Inferior parietal cortex (tissue), 1 donor: ENCODE data around the gene RPS10.
"Not testable (repeated sequence)": the region's sequence is repeated elsewhere in the genome, so short reads cannot be mapped to it uniquely, and the experiment has no call there.

Experiments
- DNase-seq: peaks from one replicate; pipeline ENCODE4 v3.0.0-alpha.2; 2016; ENCODE audit errors: extremely low spot score

RPS10 gene

DNA sequence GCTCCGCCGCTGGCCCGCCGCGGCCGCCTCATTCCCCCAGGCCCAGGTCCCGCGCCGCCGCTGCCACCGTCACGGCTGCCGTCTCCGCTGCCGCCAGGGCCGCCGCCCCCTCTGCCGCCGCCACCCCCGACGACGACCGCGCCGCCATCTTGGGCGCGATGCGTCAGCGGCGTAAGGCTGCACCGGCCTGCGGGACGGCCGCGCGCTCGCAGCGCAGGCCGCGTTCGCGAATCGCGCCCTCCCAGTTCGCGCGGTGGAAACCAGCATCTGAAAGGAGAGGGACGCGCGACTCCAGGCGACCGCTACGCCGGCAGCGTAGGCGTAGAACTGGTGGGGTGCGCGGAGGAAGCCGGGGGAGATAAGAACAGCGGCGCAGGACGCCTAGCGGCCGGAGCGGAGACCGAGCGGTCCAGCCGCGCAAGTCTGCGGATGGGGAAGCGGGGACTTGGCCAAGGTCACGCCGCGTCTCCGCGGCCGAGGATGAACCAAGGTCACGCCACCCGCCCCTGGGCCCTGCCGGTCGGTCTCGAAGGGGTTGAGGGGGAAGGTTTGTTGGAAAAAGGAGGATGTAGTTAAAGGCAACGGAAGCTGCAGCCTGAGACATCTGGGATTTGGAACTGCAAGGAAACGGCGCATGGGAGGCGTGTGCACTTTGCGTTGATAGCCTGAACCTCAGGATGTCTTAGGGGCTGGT lies 33.2 kb downstream of the RPS10 start, which contains the start of gene NUDT3:
TSS of gene NUDT3 (minus strand) at position 173 of the 694 bp plus-strand sequence. CDS start 307 bp downstream, outside the sequence.
- peak; percentile 96 for DNase-seq

DNA sequence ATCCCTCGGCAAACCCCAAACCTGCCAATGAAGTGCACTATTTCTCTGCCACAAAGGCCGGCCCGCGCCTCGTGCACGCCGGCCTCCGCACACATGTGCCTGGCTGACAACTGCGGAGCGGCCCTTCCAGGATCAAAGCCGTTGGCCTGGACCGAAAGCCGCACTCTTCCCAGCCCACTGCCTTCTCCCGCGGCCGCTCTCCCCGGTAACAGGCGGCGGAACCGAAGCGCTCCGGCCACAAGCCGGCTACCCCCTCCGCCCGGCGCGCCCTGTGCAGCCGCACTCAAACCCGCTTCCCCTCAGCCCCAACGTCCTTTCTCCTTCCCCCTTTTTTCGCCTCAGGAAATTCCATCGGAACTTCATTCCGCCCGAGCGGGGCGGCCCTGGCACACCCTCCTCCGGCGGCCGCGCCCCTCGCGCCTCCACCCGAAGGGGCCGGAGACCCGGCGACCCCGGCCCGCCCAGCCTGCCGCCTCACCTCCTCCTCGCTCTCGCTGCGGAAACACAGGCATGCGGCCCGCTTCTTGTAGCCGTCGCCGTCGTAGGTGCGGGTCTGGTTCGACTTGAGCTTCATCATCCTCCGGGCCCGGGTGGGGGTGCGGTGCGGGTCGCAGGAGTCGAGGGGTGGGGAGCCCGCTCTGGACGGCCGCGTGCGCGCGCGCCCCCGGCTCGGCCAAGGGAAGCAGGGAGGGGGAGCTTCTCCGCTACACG lies 33.9 kb downstream of the RPS10 start:
- DNase-seq: peak; percentile 48

DNA sequence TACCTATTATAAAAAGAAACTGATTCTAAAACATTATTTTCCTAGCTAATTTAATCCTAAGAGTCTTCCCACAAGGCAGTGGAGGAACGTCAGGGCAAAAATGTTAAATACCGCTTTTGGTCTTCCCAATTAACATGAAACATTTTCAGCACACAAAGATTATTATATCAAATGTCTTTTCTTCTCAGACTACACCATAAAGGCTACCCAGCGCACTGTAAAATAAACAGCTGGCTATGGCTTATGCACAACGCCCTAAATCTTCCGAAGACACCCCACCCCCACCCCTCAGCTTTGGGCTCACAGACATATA lies 34.4 kb downstream of the RPS10 start:
- peak; percentile 38 for DNase-seq

DNA sequence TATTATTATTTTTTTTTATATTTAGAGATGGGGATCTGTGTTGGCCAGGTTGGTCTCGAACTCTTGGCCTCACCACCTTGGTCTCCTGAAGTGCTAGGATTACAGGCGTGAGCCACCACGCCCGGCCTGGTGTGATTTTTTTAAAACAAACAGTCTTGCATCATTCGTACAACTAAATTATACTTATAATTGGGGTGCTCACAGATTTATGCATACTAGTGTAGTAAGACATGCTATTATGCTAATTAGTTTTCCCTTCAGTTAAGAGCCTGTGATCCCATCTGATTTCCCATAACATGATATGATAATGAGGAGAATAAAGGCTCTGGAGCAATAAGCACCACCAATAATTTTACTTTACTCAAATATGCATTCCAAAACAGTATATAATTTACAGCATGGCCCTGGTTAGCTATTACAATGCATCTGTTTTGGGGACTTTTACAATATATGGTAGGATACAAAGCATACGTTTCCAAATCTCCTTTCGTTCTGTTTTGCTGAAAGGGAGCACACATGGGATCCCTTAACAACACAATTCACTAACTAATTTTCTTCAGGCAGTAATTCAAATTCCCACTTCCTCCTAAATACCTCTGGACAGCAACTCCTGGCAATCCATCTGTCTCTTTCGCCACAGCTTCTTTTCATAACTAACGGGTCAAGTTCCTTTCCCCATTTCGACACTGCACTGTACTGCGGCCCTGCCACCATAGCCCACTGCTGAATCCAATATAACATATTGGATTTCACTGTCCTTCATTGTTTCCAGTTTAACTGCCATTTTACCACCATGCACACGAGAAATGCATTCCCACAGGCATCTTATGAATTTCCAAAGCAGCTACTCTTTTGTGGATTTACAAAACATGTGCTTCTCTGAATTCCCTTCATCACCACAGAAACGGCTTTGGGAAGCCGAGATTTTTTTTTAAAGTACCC lies 35.1 kb downstream of the RPS10 start:
- DNase-seq: peak; percentile 51

DNA sequence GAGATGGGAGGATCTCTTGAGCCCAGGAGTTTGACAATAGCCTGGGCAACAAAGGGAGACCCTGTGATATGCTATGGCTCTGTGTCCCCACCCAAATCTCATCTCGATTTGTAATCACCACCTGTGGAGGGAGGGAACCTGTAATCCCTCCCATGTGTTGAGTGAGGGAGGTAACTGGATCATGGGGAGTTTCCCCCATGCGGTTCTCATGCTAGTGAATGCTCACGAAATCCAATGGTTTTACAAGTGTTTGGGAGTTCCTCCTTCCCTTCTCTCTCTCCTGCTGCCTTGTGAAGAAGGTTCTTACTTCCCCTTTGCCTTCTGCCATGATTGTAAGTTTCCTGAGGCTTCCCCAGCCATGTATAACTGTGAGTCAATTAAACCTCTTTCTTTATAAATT lies 36.8 kb downstream of the RPS10 start:
- DNase-seq: no peak

DNA sequence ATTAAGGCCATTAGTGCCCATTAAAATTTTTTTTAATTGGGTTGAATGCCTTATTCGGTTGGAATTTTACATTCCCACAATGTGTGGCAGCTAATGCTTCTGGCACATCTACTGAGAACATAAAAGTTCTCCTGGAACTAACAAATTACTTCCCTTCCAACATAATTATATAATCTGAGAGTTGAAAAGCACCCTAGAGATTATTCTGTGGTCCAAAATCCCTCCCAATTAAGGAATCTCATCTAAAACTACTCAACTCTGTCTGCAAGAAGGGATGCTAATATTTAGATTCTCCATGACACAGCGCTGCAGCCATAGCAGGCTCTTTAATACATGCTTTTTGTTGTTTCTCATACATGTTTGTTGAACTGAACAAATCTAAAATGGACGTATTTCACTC lies 37.4 kb downstream of the RPS10 start:
- DNase-seq: no peak

DNA sequence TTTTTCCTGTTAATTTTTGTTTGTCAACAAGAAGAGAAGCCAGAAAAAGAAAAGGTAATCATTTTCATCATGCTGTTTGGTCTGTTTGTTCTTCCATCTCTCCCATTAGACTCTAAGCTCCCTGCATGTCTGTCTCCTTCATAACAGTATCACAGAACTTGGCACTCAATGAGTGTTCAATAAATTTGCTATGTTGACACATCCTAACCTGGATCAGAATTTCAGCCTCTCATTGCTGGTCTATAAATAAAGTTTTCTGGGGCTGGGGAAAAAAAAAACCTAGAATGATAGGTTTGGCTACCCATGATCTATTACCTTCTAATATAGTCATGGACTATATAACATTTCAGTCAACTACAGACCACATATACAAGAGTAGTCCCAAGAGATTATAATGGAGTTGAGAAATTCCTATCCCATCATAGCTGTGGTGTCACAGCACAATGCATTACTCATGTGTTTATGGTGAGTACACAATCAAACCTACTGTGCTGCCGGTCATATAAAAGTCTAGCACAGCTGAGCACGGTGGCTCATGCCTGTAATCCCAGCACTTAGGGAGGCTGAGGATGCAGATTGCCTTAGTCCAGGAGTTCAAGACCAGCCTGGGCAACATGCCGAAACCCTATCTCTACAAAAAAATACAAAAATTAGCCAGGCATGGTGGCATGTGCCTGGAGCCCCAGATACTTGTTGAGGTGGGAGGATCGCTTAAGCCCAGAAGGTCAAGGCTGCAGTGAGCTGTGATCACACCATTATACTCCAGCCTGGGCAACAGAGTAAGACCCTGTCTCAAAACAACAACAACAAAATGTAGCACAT lies 39.3 kb downstream of the RPS10 start:
- DNase-seq: no peak

DNA sequence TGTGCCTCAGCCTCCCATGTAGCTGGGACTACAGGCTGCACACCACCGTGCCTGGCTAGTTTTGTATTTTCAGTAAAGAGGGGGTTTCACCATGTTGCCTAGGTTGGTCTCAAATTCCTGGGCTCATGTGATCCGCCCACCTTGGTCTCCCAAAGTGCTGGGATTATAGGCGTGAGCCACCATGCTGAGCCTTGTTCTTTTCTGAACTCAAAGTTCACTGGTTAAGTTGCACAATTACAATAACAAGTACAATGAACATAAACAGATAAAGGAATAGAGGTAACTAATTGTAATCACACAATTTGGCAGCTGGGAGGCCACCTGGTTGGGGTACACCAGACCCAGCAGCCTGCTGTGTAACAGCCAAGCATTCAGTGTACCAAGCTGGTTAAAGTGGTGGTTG lies 40.1 kb downstream of the RPS10 start:
- no peak for DNase-seq

DNA sequence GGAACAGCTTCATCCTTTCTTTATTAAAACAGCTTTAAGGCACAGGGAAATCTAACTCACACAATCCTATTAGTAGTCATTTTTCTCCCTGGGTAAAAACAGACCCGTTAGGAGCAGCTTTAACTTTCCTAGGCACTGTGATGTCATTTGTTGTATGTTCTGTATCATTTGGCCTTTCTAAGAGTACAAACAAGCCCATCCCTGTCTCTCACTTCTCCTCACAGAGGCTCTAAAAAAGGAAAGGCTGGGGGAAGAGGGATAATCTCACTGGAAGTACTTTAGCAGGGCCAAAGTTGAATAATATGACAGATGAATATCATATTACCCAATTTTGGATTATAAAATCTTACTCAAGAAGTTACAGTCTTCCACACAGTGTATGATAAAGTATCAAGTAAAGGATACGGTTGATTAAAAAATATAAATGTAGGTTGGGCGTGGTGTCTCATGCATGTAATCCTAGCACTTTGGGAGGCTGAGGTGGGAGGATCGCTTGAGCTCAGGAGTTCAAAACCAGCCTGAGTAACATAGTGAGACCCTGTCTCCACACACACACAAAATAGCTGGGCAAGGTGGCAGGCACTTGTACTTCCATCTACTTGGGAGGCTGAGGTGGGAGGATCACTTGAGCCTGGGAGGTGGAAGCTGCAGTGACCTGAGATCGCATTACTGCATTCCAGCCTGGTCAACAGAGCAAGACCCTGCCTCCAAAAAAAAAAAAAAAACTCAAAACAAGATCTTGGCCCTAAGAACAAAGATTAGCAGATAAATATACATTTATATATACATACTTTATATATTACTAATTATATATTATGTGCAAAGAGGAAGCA lies 41.3 kb downstream of the RPS10 start:
- no peak for DNase-seq

DNA sequence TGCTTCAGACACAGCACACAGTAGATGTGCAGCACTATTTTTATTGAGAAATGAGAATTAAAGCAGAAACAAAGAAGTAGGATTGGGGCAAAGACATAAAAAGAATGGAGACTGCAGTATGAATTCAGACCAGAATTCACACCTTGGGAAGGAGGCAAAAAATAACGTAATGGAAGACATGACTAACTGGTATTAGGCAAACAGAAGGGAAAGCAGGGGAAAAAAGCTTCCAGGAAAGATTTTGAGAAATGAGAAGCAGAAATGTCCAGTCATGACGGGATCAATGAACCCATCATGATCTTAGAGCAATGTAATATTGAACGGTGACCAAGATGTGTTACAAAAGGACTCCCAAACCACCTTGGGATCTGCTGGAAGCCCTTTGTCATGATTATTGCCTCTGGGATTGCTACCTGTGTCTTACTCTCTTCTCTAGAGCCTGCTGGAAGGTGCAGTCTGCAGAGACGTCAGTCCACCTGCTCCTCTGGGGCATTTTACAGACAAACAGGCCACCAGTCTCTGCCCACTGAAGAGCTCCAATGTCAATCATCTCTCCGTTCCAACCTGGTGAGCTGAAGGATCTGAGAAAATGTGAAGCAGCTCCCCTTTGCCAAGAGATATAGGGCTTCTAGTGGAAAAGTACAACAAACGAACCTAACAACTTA lies 42.1 kb downstream of the RPS10 start:
- DNase-seq: no peak

DNA sequence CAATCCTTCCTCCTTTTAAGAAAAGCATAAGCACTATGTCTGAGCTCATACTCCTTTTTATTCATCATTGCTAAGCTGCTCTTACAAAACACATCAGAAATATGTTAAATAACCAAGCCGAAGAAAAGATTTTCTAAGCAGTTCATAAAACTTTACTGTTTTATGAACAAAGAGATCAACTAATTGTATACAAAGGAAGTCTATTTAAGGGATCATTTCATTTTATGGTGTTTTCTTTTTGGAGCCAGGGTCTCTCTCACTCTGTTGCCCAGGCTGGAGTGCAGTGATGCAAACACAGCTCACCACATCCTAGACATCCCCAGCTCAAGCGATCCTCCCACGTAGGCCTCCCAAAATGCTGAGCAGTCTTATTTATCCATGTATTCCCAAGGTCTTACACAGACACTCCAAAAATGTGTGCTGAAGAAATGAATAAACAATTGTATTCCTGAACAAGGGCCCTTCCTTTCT lies 42.7 kb downstream of the RPS10 start:
- peak; percentile 25 for DNase-seq

DNA sequence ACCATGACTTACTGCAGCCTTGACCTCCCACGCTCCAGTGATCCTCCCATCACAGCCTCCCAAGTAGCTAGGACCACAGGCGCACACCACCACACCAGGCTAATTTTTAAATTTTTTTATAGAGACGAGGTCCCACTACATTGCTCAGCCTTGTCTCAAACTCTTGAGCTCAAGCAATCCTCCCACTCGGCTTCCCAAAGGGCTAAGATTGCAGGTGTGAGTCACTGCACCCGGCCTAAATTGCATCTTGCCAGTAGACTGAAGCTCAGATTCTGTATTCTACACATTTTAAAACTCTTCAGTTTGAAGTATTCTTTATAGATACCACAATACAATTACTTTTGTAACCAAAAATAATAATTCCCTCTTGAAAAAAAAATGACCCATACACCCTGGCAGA lies 44.8 kb downstream of the RPS10 start:
- DNase-seq: no peak

DNA sequence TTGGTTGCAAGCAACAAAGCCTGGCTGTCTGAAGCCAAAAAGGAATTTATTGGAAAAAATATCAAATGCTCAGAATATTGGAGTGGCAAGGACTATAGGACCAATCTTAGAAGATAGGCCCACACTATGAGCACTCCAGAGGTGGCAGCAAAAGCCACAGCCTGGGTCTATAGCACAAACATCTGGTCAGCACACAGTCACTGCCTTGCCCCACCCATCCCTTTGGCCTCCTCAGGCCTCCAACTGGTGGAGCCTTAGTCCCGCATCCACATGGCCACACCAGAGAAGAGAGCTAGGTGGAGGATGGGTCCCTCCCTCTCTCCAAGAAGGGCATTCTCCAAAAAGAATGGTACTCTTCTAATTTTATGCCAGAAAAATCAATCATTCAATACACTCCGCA lies 47.4 kb downstream of the RPS10 start:
- DNase-seq: no peak

DNA sequence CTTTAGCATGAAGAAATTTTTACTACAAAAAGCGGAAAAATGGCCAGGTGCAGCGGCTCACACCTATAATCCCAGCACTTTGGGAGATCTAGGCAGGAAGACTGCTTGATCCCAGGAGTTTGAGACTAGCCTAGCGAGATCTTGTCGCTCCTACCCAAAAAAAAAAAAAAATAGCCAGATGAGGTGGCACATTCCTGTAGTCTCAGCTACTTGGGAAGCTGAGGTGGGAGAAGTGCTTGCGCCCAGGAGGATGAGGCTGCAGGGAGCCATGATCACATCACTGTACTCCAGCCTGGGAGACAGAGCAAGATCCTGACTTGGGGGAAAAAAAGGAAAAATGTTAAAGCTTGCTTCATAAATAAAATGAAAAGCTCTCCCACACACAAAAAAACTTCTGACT lies 47.9 kb downstream of the RPS10 start:
- no peak for DNase-seq

DNA sequence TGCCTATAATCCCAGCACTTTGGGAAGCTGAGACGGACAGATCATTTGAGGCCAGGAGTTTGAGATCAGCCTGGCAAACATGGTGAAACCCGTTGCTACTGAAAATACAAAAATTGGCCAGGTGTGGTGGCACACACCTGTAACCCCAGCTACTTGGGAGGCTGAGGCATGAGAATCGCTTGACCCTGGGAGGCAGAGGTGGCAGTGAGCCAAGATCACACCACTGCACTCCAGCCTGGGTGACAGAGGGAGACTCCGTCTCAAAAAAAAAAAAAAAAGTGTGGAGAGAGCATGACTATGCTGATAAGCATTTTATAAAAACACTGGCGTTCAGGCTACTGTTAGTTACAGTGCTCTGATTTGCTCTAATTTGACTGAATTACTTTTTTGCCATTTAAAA lies 48.3 kb downstream of the RPS10 start:
- not testable (repeated sequence) for DNase-seq

DNA sequence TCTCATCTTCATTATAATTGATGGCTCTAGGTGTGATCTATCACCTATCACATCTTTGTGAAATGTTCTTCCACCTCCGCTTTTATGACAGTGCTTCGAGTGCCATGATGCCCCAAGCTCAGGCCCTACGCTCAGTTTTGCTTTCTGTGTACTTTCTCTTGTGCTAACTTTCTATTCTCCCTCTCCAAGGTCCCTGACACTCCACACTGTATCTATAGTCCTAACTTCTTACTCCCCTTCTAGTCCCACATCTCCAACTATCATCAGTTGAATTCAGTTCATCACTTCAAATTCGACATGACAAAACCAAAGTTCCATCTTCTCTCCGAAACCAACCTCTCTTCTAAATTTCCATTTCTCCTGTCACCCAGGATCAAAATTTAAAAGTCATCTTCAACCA lies 50.0 kb downstream of the RPS10 start:
- DNase-seq: no peak

DNA sequence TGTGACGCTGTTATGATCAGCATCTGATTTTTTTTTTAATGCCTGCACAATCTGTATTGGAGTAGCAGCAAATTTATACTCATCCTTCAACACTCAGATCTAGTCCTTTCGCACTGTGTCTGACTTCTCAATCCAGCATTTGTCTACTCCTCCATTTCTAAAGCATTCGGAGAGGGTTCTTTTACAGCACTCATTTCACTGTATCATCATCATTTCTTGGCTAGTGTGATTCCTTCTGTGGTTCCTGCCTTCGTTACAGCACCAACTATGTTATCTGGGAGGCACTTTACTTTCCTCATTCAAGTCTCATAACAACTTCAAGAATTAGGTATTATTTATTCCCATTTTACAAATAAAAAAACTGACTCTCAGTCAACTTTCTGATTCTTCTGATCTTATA lies 51.4 kb downstream of the RPS10 start:
- no peak for DNase-seq

DNA sequence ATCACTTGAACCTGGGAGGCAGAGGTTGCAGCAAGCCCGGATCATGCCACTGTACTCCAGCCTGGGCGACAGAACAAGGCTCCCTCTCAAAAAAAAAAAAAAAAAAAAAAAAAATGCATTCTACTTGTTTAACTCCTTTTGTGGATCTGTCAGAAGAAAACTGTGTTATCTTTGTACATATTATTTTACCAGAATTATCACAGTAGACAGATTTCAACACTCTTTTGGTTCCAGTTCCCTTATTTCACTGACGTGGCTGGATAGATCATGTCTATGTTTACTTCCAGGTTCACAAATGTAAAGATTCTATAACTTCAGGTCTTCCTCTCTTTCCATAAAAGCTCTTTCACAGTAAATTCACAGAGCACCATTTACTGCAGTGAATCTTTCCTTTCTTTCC lies 51.8 kb downstream of the RPS10 start:
- DNase-seq: peak; percentile 25

DNA sequence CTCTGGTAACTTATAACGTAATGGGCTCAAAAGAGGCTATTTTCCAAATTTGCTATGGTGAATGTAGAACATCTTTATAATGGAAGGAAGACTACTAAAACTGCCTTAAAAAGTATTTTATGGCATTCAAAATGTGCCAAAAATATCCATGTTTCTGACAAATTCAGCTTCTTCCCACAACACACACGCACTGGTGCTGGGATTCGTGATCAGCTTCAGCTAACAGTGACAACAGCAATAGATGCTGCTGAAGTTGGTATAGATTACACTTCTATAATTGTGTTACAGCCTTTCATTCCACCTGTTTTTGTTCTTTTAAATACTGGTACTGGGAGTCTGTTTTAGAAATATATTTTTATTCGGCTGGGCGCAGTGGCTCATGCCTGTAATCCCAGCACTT lies 52.4 kb downstream of the RPS10 start:
- peak; percentile 34 for DNase-seq

DNA sequence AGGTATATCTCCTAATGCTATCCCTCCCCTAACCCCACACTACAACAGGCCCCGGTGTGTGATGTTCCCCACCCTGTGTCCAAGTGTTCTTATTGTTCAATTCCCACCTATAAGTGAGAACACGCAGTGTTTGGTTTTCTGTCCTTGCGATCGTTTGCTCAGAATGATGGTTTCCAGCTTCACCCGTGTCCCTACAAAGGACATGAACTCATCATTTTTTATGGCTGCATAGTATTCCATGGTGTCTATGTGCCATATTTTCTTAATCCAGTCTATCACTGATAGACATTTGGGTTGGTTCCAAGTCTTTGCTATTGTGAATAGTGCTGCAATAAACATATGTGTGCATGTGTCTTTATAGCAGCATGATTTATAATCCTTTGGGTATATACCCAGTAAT lies 54.0 kb downstream of the RPS10 start:
- DNase-seq: not testable (repeated sequence)
